ENCODE data around the gene ROR1.

DNA sequence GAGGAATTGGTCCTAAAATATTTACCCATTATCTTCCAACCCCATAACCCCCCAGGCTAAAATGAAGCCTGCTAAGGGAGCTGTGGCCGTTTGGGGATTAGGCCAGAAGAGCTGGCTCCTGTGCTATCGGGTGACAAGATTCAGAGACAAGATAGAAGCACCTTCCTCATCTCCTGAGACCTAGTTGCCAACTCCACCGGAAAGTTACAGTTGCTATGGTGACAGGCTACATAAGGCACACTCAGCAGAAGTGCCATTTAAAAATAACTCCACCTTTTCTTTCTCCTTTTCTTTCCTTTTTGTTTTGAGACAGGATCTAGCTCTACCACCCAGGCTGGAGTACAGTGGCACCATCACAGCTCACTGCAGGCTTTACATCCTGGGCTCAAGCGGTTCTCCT is 43.6 kb upstream of the ROR1 start:
- TF ChIP-seq EZH2 (IDR thresholded peaks at IDR 0.05; ENCODE audit: borderline replicate concordance, low read depth, low read length, severe bottlenecking) (no peak), CTCF (IDR thresholded peaks at IDR 0.05; ENCODE audit: borderline replicate concordance, extremely low read depth, low read length, poor library complexity, severe bottlenecking) (no peak)
